Colonic mucosa (tissue), 4 donors: Measurements from ENCODE around the gene RPL11. TPM values are rescaled to one million over a fixed set of nuclear protein-coding genes. Genes with fewer than 3 reads are reported as not detected.
"Not testable (repeated sequence)": the region's sequence is repeated elsewhere in the genome, so short reads cannot be mapped to it uniquely, and the experiment has no call there.

Experiments used
- DNase-seq: peaks from one replicate; pipeline ENCODE4 v3.0.0-alpha.2; 2020
- H3K27ac ChIP-seq: fragments of 200-600 bp; one replicate; pipeline ENCODE4 v1.8.0; 2021
- H3K27me3 ChIP-seq: fragments of 200-600 bp; one replicate; pipeline ENCODE4 v1.8.0; 2021
- H3K36me3 ChIP-seq: fragments of 200-600 bp; one replicate; pipeline ENCODE4 v1.8.0; 2021
- H3K4me1 ChIP-seq: fragments of 200-600 bp; one replicate; pipeline ENCODE4 v1.8.0; 2021; ENCODE audit warnings: mild to moderate bottlenecking
- H3K4me3 ChIP-seq: fragments of 200-600 bp; one replicate; pipeline ENCODE4 v1.8.0; 2021
- H3K9ac ChIP-seq, 2 donors: one replicate each; pipeline ENCODE4 v1.7.0; 2013; ENCODE audit warnings: control low read depth in 2 of 2, low read depth in 2 of 2, low read length in 2 of 2
- H3K9me3 ChIP-seq: fragments of 200-600 bp; one replicate; pipeline ENCODE4 v1.8.0; 2021
- CTCF ChIP-seq: fragments of 200-600 bp; IDR thresholded peaks from one replicate; pipeline ENCODE4 v1.8.0; 2022; ENCODE audit warnings: antibody characterized with exemption, mild to moderate bottlenecking
- intact Hi-C: fragments of 100-400 bp; cut with DNase I; formaldehyde crosslinking; loops from one replicate; pipeline ENCODE4 v1.14.1; 2022
- total RNA-seq, 2 donors: library from RNA; stranded (reverse); fragmentation: NEBNext Ultra II Directional in 1 of 2; extraction: Animal tissue kit (Norgen Biotek cat#: 25700) in 1 of 2; gene quantifications; one replicate each; pipeline ENCODE4 v1.2.1, GENCODE V29; 2021
- donor health status: healthy.
- donor health status: DM: no; HTN: no; CAD: no.
- donor health status: DM: no; HTN: no; CAD: no.

RPL11 gene
- total RNA-seq, 2 donors from 2014 or later: 871 to 897 TPM

GRCh38 chr1:23646541-23646940 lies 45.1 kb upstream of the RPL11 start:
- H3K27me3 ChIP-seq: no peaks in the 10 kb centered on the region
- H3K27ac ChIP-seq: no peak overlapping the region
- DNase-seq: no peak
- no peak overlapping the region for H3K9ac ChIP-seq
- no peaks in the 10 kb centered on the region for H3K4me1 ChIP-seq
- intact Hi-C loops: no loop called here
- TF ChIP-seq CTCF: no peak
- no peaks in the 10 kb centered on the region for H3K9me3 ChIP-seq
- no peaks in the 10 kb centered on the region for H3K36me3 ChIP-seq
- no peak overlapping the region for H3K4me3 ChIP-seq

GRCh38 chr1:23648576-23648975 lies 43.0 kb upstream of the RPL11 start:
- H3K27ac ChIP-seq: no peak overlapping the region
- no peak overlapping the region for H3K4me3 ChIP-seq
- intact Hi-C loops: no loop called here
- no peak for TF ChIP-seq CTCF
- H3K36me3 ChIP-seq: no peaks in the 10 kb centered on the region
- H3K4me1 ChIP-seq: no peaks in the 10 kb centered on the region
- H3K27me3 ChIP-seq: no peaks in the 10 kb centered on the region
- no peak for DNase-seq
- no peak overlapping the region for H3K9ac ChIP-seq
- H3K9me3 ChIP-seq: no peaks in the 10 kb centered on the region

DNA sequence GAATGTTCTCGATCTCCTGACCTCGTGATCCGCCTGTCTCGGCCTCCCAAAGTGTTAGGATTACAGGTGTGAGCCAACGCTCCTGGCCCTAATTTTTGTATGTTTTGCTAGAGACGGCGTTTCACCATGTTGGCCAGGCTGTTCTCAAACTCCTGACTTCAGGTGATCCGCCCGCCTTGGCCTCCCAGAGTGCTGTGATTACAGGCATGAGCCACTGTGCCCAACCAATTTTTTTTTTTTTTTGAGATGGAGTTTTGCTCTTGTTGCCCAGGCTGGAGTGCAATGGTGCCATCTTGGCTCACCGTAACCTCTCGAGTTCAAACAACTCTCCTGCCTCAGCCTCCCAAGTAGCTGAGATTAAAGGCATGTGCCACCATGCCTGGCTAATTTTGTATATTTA lies 42.4 kb upstream of the RPL11 start:
- H3K9me3 ChIP-seq, H3K4me1 ChIP-seq, H3K36me3 ChIP-seq, H3K9ac ChIP-seq, H3K4me3 ChIP-seq, H3K27ac ChIP-seq, DNase-seq, H3K27me3 ChIP-seq, intact Hi-C loops: not testable (repeated sequence)

GRCh38 chr1:23650344-23650990 lies 41.1 kb upstream of the RPL11 start:
- Histone ChIP-seq H3K9me3 (no peaks in the 10 kb centered on the region), H3K9ac (no peak overlapping the region), H3K4me1 (no peaks in the 10 kb centered on the region), H3K27me3 (no peaks in the 10 kb centered on the region), H3K27ac (no peak overlapping the region), H3K4me3 (no peak overlapping the region), H3K36me3 (no peaks in the 10 kb centered on the region)
- intact Hi-C loops: no loop called here
- DNase-seq: no peak
- TF ChIP-seq CTCF: no peak

DNA sequence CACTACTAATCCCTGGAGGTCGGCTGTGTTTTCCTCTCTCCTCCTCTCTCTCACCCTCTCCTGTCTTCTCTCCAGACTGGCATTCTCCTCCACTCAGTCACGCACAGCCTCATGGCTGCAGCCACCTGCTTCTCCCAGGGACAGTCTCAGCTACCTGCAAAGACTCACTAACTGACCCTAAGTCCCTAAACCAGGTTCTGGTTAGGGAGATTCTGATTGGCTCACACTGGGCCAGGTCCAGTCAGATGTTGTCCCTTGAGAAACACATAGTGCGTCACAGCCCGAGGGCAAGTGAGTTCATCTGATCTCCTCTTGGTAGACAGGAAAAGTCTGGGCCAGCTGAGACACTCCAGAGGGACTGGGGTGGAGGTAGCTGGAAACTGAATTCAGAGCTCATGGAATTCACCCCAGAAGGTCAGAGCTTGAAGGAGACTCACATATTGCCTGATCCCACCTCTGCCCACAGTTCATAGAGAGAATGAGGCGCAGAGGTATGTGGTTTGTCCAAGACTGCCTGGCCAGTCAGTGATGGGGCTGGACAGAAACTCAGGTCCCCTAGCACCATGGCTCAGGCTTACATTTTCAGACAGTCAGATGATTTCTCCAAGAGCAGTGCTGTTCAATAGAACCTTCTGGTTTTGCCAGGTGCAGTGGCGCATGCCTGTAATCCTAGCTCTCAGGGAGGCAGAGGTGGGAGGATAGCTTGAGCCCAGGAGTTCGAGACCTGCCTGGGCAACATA lies 40.4 kb upstream of the RPL11 start:
- Histone ChIP-seq H3K4me1 (no peaks in the 10 kb centered on the region), H3K27ac (no peak overlapping the region), H3K9me3 (no peaks in the 10 kb centered on the region), H3K4me3 (no peak overlapping the region), H3K36me3 (no peaks in the 10 kb centered on the region), H3K27me3 (no peaks in the 10 kb centered on the region), H3K9ac (no peak overlapping the region)
- intact Hi-C loops: no loop called here
- DNase-seq: no peak
- TF ChIP-seq CTCF: no peak

DNA sequence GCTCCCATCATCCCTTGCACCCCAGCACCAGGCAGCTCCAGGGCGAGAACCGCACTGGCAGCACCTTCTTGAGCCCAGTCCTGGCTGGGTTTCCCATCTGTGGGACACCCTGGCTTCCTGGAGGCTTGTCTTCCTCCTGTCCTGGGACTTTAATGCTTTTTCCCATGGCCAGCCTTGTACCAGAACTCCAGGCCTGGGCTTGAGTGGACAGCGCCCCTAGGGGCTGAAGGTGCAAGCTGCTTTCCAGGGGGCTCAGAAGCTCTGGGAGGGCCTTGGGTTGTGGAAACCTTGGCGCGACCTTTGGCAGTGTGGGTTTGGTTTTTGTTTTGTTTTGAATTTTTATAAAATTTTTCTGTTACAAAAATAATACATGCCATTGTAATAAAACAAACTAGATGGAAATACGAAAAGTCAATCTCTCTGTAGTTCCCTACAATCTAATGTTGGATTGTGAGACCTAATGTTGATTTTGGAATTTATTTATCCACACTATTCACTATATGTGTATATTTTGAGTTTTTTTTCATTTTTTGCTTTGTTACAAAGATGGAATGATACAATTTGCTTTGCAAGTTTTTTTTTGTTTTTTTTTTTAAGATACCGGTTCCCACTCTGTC lies 33.8 kb upstream of the RPL11 start:
- H3K9ac ChIP-seq: no peak overlapping the region
- H3K27ac ChIP-seq: no peak overlapping the region
- H3K36me3 ChIP-seq: no peaks in the 10 kb centered on the region
- no peaks in the 10 kb centered on the region for H3K4me1 ChIP-seq
- TF ChIP-seq CTCF: peak; percentile 73
- no peak overlapping the region for H3K4me3 ChIP-seq
- no peaks in the 10 kb centered on the region for H3K27me3 ChIP-seq
- no peaks in the 10 kb centered on the region for H3K9me3 ChIP-seq
- intact Hi-C loops: no loop called here
- peak; percentile 53 for DNase-seq
